ENCODE data around the gene SLC24A3. TPM values are rescaled to one million over a fixed set of nuclear protein-coding genes. Genes with fewer than 3 reads are reported as not detected.
"Not testable (repeated sequence)": the region's sequence is repeated elsewhere in the genome, so short reads cannot be mapped to it uniquely, and the experiment has no call there.

The SLC24A3 gene
- total RNA-seq, 1 experiment from 2014 or later = not detected

GRCh38 chr20:19633985-19634384 is 421.5 kb downstream of the SLC24A3 start:
- Histone ChIP-seq H3K4me3 (no peak overlapping the region), H3K9me3 (ENCODE audit: insufficient read depth, low read depth) (no peaks in the 10 kb centered on the region), H3K79me2 (ENCODE audit: low read depth) (no peaks in the 10 kb centered on the region), H3K36me3 (ENCODE audit: low read depth) (no peaks in the 10 kb centered on the region), H3K9me2 (ENCODE audit: insufficient read depth) (no peaks in the 10 kb centered on the region), H3K27ac (no peak overlapping the region), H3K4me2 (no peak overlapping the region), H3F3A (ENCODE audit: insufficient read depth, low read depth) (no peaks in the 10 kb centered on the region), H4K20me1 (ENCODE audit: insufficient read depth) (no peaks in the 10 kb centered on the region), H3K4me1 (replicated peaks; ENCODE audit: insufficient read depth) (no peaks in the 10 kb centered on the region), H3K27me3 (ENCODE audit: insufficient read depth, low read depth) (peaks cover 71% of the 10 kb centered on the region), H2AFZ (no peak overlapping the region)
- POLR2A ChIA-PET (ENCODE audit: unreplicated experiment) = no interaction called here
- no peak for DNase-seq
- TF ChIP-seq CTCF (conservative IDR thresholded peaks at IDR 0.05) = no peak
- no peak for TF ChIP-seq EZH2 (IDR thresholded peaks at IDR 0.05; ENCODE audit: low read depth)
- CTCF ChIA-PET = no interaction called here
- intact Hi-C loops (cut with micrococcal nuclease; ENCODE audit: unreplicated experiment) = no loop called here
- no TSS peak for BruUV-seq (replicated peaks)

- H3F3A ChIP-seq (ENCODE audit: insufficient read depth, low read depth); H3K36me3 ChIP-seq (ENCODE audit: low read depth); H4K20me1 ChIP-seq (ENCODE audit: insufficient read depth); H3K4me2 ChIP-seq; H3K4me3 ChIP-seq; H3K9me3 ChIP-seq (ENCODE audit: insufficient read depth, low read depth); H3K27ac ChIP-seq; POLR2A ChIA-PET (ENCODE audit: unreplicated experiment); BruUV-seq (replicated peaks); H3K79me2 ChIP-seq (ENCODE audit: low read depth); H3K9me2 ChIP-seq (ENCODE audit: insufficient read depth); DNase-seq; H3K4me1 ChIP-seq (replicated peaks; ENCODE audit: insufficient read depth); H2AFZ ChIP-seq; intact Hi-C loops (cut with micrococcal nuclease; ENCODE audit: unreplicated experiment): not testable (repeated sequence)
- peaks cover 78% of the 10 kb centered on the region for H3K27me3 ChIP-seq (ENCODE audit: insufficient read depth, low read depth)
- CTCF ChIA-PET = interaction anchor here (0.6 kb wide), 1 partner anchor 236 kb away, joined by 3 read pairs; no protein-coding TSS in a partner anchor
These were observed 427.1 kb downstream of the SLC24A3 start for GRCh38 chr20:19639471-19640045.

- ChIA-PET CTCF (no interaction called here), POLR2A (ENCODE audit: unreplicated experiment) (interaction anchor here (0.6 kb wide), 1 partner anchor 1068 kb away, joined by 4 read pairs; no protein-coding TSS in a partner anchor)
- H3K9me3 ChIP-seq (ENCODE audit: insufficient read depth, low read depth) = no peaks in the 10 kb centered on the region
- TF ChIP-seq EZH2 (IDR thresholded peaks at IDR 0.05; ENCODE audit: low read depth) (no peak), CTCF (conservative IDR thresholded peaks at IDR 0.05) (no peak)
- H3K36me3 ChIP-seq (ENCODE audit: low read depth) = no peaks in the 10 kb centered on the region
- no peaks in the 10 kb centered on the region for H3K4me1 ChIP-seq (replicated peaks; ENCODE audit: insufficient read depth)
- H3K9me2 ChIP-seq (ENCODE audit: insufficient read depth) = no peaks in the 10 kb centered on the region
- no peak for DNase-seq
- intact Hi-C loops (cut with micrococcal nuclease; ENCODE audit: unreplicated experiment) = no loop called here
- no peaks in the 10 kb centered on the region for H3K79me2 ChIP-seq (ENCODE audit: low read depth)
- no peak overlapping the region for H2AFZ ChIP-seq
- no peaks in the 10 kb centered on the region for H3F3A ChIP-seq (ENCODE audit: insufficient read depth, low read depth)
- no peaks in the 10 kb centered on the region for H4K20me1 ChIP-seq (ENCODE audit: insufficient read depth)
- no peak overlapping the region for H3K27ac ChIP-seq
- H3K4me2 ChIP-seq = no peak overlapping the region
- no peak overlapping the region for H3K4me3 ChIP-seq
- H3K27me3 ChIP-seq (ENCODE audit: insufficient read depth, low read depth) = peaks cover 62% of the 10 kb centered on the region
- BruUV-seq (replicated peaks) = no TSS peak
These were observed 430.4 kb downstream of the SLC24A3 start for GRCh38 chr20:19642860-19643259.

GRCh38 chr20:19644085-19644484 is 431.6 kb downstream of the SLC24A3 start:
- Histone ChIP-seq H3K79me2 (ENCODE audit: low read depth) (no peaks in the 10 kb centered on the region), H4K20me1 (ENCODE audit: insufficient read depth) (no peaks in the 10 kb centered on the region), H3K9me2 (ENCODE audit: insufficient read depth) (no peaks in the 10 kb centered on the region), H3K4me3 (no peak overlapping the region), H3K4me1 (replicated peaks; ENCODE audit: insufficient read depth) (no peaks in the 10 kb centered on the region), H3K36me3 (ENCODE audit: low read depth) (no peaks in the 10 kb centered on the region), H3K4me2 (no peak overlapping the region), H3K27me3 (ENCODE audit: insufficient read depth, low read depth) (peaks cover 64% of the 10 kb centered on the region), H3K27ac (no peak overlapping the region), H3F3A (ENCODE audit: insufficient read depth, low read depth) (no peaks in the 10 kb centered on the region), H3K9me3 (ENCODE audit: insufficient read depth, low read depth) (no peaks in the 10 kb centered on the region), H2AFZ (no peak overlapping the region)
- intact Hi-C loops (cut with micrococcal nuclease; ENCODE audit: unreplicated experiment) = no loop called here
- BruUV-seq (replicated peaks) = no TSS peak
- TF ChIP-seq CTCF (conservative IDR thresholded peaks at IDR 0.05) (no peak), EZH2 (IDR thresholded peaks at IDR 0.05; ENCODE audit: low read depth) (no peak)
- POLR2A ChIA-PET (ENCODE audit: unreplicated experiment) = no interaction called here
- CTCF ChIA-PET = no interaction called here
- DNase-seq = no peak

Measured in PC-9 (cell line).